Right ventricle myocardium superior (tissue), 1 donor: ENCODE results near the gene TROAP. TPM values are rescaled to one million over a fixed set of nuclear protein-coding genes. Genes with fewer than 3 reads are reported as not detected.
"Not testable (repeated sequence)": the region's sequence is repeated elsewhere in the genome, so short reads cannot be mapped to it uniquely, and the experiment has no call there.

Source experiments
- ATAC-seq: fragments of 200-7000 bp; cut with Tn5 transposase; one replicate; pipeline ENCODE4 v1.9.1; 2020; ENCODE audit warnings: mild to moderate bottlenecking; ENCODE audit not compliant: poor library complexity
- DNase-seq: peaks from one replicate; pipeline ENCODE4 v3.0.0-alpha.2; 2020
- intact Hi-C: fragments of 100-400 bp; cut with DNase I; formaldehyde crosslinking; loops from one replicate; pipeline ENCODE4 v1.11.2; 2022
- total RNA-seq: library from RNA; stranded (reverse); fragmentation: NEBNext Ultra II Directional; extraction: Animal tissue kit (Norgen Biotek cat#: 25700); gene quantifications from one replicate; pipeline ENCODE4 v1.2.1, GENCODE V29; 2021
- donor health status: DM: no; HTN: yes; CAD: no; lungs with severe emphysema.

The TROAP gene
- total RNA-seq, 1 donor from 2014 or later = 0.67 TPM

GRCh38 chr12:49293056-49293956 is 29.7 kb upstream of the TROAP start:
- ATAC-seq = peak; percentile 48
- intact Hi-C loops = no loop called here
- DNase-seq = peak; percentile 71

GRCh38 chr12:49294086-49294803 is 28.8 kb upstream of the TROAP start:
- intact Hi-C loops = no loop called here
- DNase-seq (no peak), ATAC-seq (no peak)

- intact Hi-C loops = no loop called here
- DNase-seq (no peak), ATAC-seq (no peak)
Measured at GRCh38 chr12:49294804-49295081, 28.3 kb upstream of the TROAP start.

DNA sequence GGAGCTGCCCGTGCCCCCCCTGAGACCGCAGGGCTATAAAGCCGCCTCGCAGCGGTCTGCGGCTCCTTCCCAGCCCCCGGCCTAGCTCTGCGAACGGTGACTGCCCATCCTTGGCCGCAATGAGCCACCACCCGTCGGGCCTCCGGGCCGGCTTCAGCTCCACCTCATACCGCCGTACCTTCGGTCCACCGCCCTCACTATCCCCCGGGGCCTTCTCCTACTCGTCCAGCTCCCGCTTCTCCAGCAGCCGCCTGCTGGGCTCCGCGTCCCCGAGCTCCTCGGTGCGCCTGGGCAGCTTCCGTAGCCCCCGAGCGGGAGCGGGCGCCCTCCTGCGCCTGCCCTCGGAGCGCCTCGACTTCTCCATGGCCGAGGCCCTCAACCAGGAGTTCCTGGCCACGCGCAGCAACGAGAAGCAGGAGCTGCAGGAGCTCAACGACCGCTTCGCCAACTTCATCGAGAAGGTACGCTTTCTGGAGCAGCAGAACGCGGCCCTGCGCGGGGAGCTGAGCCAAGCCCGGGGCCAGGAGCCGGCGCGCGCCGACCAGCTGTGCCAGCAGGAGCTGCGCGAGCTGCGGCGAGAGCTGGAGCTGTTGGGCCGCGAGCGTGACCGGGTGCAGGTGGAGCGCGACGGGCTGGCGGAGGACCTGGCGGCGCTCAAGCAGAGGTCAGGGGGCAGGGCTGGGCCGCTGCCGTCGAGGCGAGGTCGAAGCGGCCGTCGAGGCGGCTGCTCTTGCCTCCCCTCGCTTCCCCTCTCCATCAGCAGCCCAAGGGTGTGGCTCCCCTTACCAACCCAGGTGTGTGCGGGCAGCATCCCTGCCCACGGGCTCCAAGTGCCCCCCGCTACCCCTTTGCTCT is 27.7 kb upstream of the TROAP start, which contains the start of gene PRPH:
TSS of gene PRPH (plus strand) at position 66 of the 855 bp plus-strand sequence. CDS start at position 120, 54 bp downstream.
- DNase-seq (no peak), ATAC-seq (peak; percentile 38)
- intact Hi-C loops = no loop called here

- DNase-seq = peak; percentile 59
- intact Hi-C loops = no loop called here
- peak; percentile 62 for ATAC-seq
Measured at GRCh38 chr12:49296034-49296835, 26.8 kb upstream of the TROAP start.

- intact Hi-C loops = no loop called here
- ATAC-seq (peak; percentile 54), DNase-seq (no peak)
Measured at GRCh38 chr12:49296836-49297694, 26.0 kb upstream of the TROAP start.

GRCh38 chr12:49297695-49298060 is 25.4 kb upstream of the TROAP start:
- intact Hi-C loops = no loop called here
- ATAC-seq = no peak
- DNase-seq = no peak

DNA sequence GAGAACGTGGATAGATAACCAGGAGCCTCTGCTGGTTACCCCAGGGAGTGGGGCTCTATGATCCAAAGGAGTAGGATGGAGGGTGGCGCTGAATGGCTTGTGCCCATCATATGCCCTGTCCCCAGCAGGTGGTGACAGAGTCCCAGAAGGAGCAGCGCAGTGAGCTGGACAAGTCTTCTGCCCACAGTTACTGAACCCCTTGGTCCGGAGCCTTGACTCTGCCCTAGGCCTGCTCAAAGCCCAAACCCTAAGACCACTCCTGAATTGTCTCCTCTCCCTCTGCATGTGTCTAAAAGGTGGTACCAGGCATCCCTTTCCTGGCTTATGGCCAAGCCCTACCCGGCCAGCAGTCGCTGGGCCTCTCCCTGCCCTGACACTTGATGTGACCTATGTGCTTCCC is 24.9 kb upstream of the TROAP start:
- intact Hi-C loops = no loop called here
- ATAC-seq (no peak), DNase-seq (no peak)

- intact Hi-C loops = no loop called here
- DNase-seq = no peak
- no peak for ATAC-seq
Measured at GRCh38 chr12:49301760-49302159, 21.3 kb upstream of the TROAP start.

DNA sequence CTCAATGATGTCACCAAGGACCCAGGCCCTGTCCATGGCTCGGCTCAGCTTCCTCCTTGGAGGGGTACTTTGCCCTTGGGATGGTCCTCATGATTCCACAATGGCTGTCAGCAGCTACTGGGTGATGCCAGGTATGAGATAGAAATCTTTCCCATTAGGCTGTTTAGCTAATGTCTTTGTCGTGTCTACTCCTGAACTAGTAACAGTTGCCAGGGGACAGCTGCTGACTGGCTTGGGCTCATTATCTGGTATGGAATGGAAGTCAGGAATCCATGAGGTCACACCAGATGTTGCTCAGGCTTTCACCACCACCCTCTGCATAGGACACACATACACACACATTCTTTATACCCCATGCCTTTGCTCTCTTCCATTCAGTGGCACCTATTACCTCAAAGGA is 18.9 kb upstream of the TROAP start:
- ATAC-seq (no peak), DNase-seq (no peak)
- intact Hi-C loops = no loop called here

DNA sequence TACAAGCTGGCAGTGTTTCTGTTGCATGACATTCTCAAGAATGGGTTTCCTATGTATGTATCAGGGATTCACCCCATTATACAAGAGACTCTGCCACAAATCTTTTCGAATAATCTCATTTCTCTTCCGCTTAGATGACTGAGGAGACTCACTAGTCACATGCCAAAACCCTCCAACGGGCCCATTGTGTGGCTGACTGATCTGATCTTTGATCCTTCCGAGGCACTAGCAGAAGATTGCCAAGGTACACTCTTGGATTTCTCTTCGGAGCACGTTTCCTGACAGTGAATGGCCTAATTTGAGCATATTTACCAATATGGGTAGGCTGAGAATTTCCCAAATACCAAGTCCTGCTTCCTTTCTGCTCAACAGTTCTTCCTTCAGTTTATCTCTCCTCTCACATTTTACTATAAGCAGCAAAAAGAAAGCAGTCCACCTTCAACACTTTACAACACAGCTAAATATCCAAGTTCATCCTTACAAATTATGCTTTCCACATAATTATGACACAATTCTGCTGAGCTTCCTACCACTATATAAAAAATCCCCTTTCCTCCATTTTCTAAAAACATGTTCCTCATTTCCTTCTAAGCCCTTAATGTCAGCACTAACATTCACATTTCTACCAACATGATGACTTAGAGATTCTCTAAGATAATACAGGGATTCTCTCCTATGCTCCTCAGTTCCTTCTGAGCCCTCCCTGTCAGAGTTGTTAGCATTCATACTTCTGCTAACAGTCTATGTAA is 17.1 kb upstream of the TROAP start:
- intact Hi-C loops = no loop called here
- ATAC-seq = no peak
- DNase-seq = no peak

DNA sequence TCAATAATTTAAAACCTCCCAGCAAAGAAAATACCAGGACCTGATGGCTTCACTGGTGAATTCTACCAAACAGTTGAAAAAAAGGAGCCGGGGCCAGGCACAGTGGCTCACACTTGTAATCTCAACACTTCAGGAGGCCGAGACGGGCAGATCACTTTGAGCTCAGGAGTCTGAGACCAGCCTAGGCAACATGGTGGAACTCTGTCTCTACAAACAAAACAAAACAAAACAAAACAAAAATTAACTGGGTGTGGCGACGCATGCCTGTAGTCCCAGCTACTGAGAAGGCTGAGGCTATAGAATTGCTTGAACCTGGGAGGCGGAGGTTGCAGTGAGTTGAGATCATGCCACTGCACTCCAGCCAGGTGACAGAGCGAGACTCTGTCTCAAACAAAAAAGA is 13.7 kb upstream of the TROAP start:
- intact Hi-C loops = no loop called here
- no peak for DNase-seq
- no peak for ATAC-seq

- ATAC-seq, DNase-seq, intact Hi-C loops: not testable (repeated sequence)
Measured at GRCh38 chr12:49310451-49311000, 12.5 kb upstream of the TROAP start.

- no peak for ATAC-seq
- DNase-seq = no peak
- intact Hi-C loops = no loop called here
Measured at GRCh38 chr12:49314811-49315210, 8.2 kb upstream of the TROAP start.

DNA sequence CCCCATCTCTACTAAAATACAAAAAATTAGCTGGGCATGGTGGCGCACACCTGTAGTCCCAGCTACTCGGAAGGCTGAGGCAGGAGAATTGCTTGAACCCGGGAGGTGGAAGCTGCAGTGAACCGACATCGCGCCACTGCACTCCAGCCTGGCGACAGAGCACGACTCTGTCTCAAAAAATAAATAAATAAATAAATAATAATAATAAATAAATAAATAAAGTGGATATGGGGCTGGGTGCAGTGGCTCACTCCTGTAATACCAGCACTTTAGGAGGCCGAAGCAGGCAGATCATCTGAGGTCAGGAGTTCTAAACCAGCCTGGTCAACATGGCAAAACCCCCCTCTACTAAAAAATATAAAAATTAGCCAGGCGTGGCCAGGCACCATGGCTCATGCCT is 5.9 kb upstream of the TROAP start:
- DNase-seq, intact Hi-C loops, ATAC-seq: not testable (repeated sequence)

- DNase-seq, ATAC-seq, intact Hi-C loops: not testable (repeated sequence)
Measured at GRCh38 chr12:49320411-49321103, 2.5 kb upstream of the TROAP start.
